AG09319 (cell line): Measurements from ENCODE around the gene ESRRG.

ENCODE experiments used
- DNase-seq: peaks from one replicate; pipeline ENCODE4 v3.0.0-alpha.2; 2010; ENCODE audit warnings: low read depth; ENCODE audit errors: extremely low read depth
- TF ChIP-seq, protein P1 (sequence below): IDR thresholded peaks from 2 replicates; pipeline ENCODE4 v1.5.1; 2011; ENCODE audit warnings: low read depth, mild to moderate bottlenecking, inconsistent platforms, low read length, moderate library complexity

Gene ESRRG

GRCh38 chr1:216521477-216521876 lies 201.8 kb downstream of the ESRRG start:
- TF ChIP-seq, protein P1, sequence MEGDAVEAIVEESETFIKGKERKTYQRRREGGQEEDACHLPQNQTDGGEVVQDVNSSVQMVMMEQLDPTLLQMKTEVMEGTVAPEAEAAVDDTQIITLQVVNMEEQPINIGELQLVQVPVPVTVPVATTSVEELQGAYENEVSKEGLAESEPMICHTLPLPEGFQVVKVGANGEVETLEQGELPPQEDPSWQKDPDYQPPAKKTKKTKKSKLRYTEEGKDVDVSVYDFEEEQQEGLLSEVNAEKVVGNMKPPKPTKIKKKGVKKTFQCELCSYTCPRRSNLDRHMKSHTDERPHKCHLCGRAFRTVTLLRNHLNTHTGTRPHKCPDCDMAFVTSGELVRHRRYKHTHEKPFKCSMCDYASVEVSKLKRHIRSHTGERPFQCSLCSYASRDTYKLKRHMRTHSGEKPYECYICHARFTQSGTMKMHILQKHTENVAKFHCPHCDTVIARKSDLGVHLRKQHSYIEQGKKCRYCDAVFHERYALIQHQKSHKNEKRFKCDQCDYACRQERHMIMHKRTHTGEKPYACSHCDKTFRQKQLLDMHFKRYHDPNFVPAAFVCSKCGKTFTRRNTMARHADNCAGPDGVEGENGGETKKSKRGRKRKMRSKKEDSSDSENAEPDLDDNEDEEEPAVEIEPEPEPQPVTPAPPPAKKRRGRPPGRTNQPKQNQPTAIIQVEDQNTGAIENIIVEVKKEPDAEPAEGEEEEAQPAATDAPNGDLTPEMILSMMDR = no peak
- DNase-seq = no peak

DNA sequence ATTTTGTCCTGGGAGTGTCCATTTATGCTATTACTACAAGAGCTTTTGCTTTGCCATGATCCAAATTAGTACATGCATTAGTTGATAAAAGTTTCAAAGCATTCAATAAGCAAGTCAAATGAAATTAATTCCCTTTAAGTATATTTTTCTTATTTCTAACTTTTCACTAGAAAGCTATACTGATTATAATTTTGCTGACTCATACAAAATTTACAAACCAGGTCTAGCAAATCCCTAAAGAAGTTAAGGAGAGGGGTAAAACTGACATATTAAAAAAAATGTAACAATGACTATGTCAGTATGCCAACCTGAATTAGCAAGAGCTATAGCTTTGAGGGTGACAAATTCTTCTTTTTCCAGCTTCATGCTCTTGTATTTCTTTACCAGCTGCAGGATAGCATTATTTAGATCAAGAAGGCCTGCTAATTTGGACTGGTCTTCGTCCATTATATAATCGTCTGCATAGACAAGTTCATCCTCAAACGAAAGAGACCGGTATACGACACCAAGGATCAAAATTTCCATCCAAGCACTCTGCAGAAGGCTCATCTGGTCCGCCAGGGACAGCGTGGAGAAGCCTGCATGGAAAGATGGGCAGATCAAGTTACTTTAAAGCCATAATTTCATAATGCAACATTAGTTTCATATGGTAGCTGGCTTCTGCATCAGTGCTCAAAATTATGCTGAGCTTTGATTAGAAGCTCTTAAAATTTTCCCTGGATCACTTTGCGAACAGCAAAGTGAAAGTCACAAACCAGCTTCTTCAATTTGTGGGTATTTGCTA lies 204.2 kb downstream of the ESRRG start:
- no peak for DNase-seq
- TF ChIP-seq, protein P1 = no peak

DNA sequence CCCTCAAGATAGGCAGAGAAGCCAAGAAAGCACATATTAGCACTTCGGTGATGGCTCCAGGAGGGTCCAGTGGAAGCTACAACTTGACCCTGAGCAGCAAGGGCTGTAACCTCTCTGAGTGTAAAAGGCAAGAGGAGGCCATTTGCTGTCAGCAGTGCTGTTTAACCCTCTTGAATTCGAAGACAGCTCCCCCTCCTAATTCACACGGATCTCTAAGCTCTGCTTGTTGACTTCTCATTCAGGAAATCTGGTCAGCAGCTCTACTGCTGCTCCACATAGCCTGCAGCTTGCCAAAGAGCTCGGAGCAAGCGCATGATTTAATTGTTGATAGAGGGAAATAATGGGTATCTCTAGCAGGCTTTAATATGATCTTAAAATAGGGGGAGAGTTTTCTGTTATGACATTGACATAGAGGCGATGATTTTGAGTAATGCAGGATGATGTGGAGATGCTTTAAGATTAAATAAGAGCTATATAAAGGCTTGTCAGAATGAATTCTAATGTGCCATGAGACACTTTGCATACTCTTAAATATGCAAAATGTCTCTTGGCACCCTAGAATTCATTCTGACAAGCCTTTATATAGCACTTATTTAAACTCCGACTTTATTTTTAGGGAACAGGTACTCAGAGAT lies 220.6 kb downstream of the ESRRG start:
- TF ChIP-seq, protein P1 = no peak
- DNase-seq = no peak

GRCh38 chr1:216500273-216500967 lies 222.8 kb downstream of the ESRRG start:
- TF ChIP-seq, protein P1 = no peak
- DNase-seq = no peak

GRCh38 chr1:216499581-216500272 lies 223.5 kb downstream of the ESRRG start:
- no peak for DNase-seq

GRCh38 chr1:216498277-216498676 lies 225.0 kb downstream of the ESRRG start:
- TF ChIP-seq, protein P1 = no peak
- DNase-seq = no peak

More at GRCh38 chr1:216499581-216500272, 223.5 kb downstream of the ESRRG start:
- TF ChIP-seq, protein P1 = no peak
